HG03432 (cell line): ENCODE measurements around the gene SMAGP.

Experiments used
- ATAC-seq: cut with Tn5 transposase; IDR thresholded peaks from one replicate; pipeline ENCODE4 v1.9.1; 2021; ENCODE audit warnings: mild to moderate bottlenecking, moderate library complexity; ENCODE audit not compliant: unreplicated experiment

Gene SMAGP

GRCh38 chr12:51198568-51199365, 71.4 kb downstream of the SMAGP start:
- no peak for ATAC-seq

GRCh38 chr12:51197736-51198567, 72.3 kb downstream of the SMAGP start:
- ATAC-seq, result no peak

GRCh38 chr12:51196547-51196946, 73.7 kb downstream of the SMAGP start:
- ATAC-seq, result no peak

GRCh38 chr12:51195841-51196240, 74.4 kb downstream of the SMAGP start:
- ATAC-seq, result no peak
